Activated gamma-delta T cell (primary cell): Measurements from ENCODE around the gene PRSS53.

ENCODE experiments used
- DNase-seq: peaks from one replicate; lab custom pipeline; 2025; lab: John Stamatoyannopoulos, UW

The PRSS53 gene

DNA sequence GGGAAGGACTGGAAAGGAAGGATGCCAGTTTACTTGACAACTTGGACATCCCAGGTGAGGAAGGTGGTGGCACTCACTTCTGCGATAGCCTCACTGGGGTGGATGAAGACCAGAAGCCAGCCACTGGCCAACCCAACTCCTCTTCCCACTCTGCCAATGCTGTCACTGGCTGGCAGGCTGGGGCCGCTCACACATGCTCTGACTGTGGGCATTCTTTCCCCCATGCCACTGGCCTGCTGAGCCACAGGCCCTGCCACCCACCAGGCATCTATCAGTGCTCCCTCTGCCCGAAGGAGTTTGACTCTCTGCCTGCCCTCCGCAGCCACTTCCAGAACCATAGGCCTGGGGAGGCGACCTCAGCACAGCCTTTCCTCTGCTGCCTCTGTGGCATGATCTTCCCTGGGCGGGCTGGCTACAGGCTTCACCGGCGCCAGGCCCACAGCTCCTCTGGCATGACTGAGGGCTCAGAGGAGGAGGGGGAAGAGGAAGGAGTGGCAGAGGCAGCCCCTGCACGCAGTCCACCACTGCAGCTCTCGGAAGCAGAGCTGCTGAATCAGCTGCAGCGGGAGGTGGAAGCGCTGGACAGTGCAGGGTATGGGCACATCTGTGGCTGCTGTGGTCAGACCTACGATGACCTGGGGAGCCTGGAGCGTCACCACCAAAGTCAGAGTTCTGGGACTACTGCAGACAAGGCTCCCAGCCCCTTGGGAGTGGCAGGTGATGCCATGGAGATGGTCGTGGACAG is 10.0 kb downstream of the PRSS53 start:
- no peak for DNase-seq

DNA sequence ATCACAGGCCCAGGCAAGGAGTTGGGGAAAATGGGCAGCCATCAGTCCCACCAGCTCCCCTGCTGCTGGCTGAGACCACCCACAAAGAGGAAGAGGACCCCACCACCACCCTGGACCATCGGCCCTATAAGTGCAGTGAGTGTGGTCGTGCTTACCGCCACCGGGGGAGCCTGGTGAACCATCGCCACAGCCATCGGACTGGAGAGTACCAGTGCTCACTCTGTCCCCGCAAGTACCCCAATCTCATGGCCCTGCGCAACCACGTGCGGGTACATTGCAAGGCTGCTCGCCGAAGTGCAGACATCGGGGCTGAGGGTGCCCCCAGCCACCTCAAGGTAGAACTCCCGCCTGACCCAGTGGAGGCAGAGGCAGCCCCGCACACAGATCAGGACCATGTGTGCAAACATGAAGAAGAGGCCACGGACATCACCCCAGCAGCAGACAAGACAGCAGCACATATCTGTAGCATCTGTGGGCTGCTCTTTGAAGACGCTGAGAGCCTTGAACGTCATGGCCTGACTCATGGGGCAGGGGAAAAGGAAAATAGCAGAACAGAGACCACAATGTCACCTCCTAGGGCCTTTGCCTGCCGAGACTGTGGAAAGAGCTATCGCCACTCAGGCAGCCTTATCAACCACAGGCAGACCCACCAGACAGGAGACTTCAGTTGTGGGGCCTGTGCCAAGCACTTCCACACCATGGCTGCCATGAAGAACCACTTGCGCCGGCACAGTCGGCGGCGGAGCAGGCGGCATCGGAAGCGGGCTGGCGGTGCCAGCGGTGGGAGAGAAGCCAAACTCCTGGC is 10.9 kb downstream of the PRSS53 start:
- no peak for DNase-seq

DNA sequence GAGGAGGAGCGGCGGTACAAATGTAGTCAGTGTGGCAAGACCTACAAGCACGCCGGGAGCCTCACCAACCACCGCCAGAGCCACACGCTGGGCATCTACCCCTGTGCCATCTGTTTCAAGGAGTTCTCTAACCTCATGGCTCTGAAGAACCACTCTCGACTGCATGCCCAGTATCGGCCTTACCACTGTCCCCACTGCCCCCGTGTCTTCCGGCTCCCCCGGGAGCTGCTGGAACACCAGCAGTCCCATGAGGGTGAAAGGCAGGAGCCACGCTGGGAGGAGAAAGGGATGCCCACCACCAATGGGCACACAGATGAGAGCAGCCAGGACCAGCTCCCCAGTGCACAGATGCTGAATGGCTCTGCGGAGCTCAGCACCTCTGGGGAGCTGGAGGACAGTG is 11.7 kb downstream of the PRSS53 start:
- no peak for DNase-seq

DNA sequence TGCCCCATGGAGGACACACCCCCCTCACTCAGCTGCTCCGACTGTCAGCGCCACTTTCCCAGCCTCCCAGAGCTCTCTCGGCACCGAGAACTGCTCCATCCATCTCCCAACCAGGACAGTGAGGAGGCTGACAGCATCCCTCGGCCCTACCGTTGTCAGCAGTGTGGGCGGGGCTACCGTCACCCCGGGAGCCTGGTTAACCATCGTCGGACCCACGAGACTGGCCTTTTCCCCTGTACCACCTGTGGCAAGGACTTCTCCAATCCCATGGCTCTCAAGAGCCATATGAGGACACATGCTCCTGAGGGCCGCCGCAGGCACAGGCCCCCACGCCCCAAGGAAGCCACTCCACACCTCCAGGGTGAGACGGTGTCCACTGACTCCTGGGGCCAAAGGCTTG is 12.4 kb downstream of the PRSS53 start:
- no peak for DNase-seq

DNA sequence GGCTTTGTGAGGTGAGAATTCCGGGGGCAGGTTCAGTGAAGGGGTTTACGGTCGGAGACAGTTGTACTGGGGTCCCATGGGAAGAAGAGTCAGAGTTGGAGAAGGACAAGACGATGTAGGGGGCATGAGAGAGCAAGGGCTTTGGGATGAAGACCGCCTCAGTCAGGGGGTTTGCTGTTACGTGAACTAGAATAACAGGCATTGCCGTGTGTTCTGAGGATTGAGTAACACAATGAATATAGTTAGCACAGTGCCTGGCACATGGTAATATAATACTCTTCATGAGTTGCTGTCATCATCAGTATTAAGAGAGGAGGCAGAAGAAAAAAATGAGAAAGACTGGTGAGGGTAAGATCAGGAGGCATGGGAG is 13.9 kb downstream of the PRSS53 start:
- DNase-seq, result no peak

DNA sequence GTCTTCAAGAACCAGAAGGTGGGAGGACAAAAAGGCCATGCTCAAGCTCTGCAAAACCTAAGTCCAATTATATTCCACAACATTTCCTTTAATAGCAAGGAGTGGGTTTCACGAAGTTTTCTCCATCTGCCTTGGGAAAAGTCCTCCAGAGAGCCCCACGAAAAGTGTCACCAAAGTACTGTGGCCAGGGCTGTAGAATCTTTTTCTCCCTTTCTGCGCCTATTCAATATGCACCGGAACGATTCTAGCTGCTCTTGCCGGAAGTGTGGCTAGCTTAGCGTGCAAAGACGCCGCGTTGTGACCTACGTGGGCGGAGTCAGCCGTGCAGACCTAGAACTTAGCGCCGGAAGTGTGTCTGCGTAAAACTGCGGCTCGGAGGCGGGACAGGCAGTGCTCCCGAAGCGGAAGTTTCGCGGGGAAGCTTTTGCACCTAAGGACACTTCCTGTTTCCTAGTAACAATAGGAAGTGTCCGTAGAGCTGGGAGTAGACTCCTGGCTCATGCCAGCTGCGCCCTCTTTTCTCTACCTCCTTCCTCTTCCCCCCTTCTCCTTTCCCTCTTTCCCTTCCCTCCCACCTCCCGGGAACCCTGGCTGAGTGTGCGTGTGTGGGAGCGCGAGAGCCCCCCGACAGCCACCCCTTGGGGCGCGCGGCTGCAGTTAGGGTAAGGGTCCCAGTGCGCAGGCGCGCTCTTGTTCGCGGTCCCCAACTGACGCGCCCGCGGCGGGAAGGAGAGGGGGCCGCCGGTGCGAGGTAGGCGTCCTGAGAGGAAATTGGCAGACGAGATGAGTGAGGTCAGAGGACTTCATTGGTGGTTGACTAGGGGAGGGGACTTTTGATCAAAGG is 14.6 kb downstream of the PRSS53 start, which contains the start of the genes ZNF646 and ZNF668:
Gene ZNF646, plus strand, starts transcription at position 453 of the 844 bp plus-strand sequence. CDS start 1,903 bp downstream, outside the sequence.
Gene ZNF668, minus strand, starts transcription at position 271 of the 844 bp plus-strand sequence. CDS start 9,781 bp downstream, outside the sequence.
- DNase-seq, result peak; percentile 79

DNA sequence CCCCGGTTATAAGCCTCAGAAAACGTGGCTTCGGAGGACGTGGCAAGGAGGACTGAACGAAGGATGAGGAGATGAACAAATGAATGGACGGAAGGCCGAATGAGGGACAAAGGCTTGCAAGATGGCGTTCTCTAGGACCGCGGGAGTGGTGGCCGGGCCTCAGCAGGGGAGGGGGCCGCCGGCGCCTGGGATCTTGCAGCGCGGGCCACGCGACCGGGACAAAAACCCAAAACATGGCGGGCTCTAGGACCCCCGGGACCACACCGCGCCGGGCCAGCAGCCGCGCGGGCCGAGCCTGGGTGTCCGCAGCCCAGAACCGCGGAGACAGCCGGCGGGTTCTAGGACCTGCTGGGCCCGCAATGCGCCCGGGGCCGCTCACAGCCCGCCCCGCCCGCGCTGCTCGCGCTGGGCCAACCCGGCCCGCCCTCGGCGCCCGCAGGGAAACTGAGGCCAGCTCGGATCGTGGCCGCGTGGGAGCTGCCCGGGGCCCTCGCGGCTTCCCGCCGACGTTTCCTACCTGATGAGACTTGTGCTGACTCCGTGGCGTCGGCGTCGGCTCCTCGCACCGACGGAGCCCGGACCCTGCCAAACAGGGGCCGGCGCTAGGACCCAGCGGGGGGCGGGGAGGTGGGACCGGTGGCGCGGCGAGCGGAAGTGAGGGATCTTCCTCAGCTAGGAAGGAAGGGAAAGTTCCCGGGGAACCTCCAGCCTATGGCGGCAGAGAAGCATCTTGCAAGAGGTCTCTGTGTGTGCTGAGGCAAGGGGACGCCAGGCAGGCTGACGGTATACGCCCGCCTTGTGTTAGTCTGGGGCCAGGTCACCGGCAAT is 15.4 kb downstream of the PRSS53 start:
- DNase-seq, result peak; percentile 87

DNA sequence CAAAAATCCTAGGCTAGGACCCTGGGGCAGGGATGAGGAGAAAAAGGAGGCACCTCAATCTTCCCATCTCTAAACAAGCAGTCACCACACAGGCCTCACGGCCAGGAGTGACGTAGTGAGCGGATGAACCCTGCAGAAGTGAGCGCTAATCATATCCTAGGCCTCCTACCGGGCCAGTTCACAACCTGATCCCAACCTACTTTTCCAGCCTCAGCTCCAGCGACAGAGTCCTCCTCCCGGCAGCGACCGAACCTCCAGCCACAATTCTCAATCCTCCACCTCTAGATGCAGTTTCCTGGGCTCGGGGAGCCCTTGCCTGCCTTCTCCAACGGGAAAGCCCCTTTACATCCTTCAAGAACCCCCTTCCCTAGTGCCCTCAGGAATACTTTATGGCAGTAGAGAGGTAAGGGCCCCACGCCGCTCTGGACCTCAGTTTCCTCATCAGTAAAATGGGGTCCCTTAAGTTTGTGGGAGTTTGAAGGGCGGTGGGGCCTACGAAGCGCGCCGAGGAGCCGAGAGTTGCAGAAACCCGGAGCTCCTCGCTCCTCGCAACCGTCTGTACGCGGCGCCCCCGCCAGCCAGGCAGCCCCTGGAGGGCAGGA is 16.1 kb downstream of the PRSS53 start:
- no peak for DNase-seq

DNA sequence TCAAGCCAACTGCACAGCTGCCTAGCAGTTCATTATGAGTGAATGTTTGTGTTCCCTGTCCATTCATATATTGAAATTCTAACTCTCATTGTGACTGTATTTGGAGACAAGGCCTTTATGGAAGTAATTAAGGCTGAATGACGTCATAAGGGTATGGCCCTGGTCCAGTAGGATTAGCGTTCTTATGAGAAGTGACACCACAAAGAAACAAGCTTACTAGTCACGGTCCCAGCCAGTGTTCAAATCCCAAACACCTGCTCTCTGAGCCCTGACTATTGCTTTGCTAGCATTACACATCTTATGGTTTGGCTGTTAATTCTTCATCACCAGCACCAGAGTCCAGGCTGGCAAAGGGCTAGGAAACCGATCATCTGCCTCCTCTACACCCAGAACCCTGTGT is 16.9 kb downstream of the PRSS53 start:
- DNase-seq, result no peak

DNA sequence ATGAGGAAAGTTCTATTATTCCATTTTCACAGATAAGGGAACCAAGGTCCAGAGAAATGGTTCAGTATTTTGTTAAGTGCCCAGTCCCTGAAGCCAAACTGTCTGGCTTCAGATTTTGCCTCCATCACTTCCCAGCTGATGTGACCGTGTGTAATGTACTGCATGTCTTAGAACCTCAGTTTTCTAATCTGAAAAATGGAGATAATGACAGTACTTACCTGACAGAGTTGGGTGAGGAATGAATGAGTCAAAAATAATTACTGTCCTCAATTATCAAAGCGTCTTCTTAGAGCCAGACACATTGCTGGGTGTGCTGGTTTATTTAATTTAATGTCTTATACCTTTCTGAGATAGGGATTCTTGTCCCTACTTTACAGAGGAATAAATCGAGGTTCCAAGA is 21.4 kb downstream of the PRSS53 start:
- DNase-seq, result no peak

DNA sequence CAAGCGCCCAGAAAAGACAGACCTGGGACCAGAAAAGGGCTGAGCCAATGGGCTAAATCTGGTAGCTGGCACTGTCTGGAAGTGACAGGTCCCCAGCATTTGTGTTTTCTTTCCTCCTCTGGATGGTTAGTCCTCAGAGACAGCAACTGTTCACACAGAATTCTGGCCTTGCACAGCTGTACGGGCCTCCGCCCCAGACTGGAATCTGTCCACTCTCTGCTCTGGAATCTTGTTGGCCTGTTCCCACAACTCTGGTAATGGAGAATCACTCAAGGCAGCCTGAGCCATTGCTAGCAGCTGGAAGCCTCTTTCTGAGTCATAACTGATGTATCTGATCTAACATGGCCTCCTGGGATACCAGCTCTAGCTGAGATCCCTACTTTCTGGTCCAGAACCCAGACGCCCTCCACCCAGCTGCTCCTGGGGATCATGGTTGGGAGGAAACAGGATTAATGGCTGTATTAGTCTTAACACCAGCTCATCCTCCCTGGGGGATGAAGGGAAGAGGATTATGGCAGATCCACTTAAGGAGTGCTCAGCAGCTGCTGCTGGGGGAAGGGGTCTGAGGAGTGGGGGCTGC is 23.8 kb downstream of the PRSS53 start:
- DNase-seq, result no peak

DNA sequence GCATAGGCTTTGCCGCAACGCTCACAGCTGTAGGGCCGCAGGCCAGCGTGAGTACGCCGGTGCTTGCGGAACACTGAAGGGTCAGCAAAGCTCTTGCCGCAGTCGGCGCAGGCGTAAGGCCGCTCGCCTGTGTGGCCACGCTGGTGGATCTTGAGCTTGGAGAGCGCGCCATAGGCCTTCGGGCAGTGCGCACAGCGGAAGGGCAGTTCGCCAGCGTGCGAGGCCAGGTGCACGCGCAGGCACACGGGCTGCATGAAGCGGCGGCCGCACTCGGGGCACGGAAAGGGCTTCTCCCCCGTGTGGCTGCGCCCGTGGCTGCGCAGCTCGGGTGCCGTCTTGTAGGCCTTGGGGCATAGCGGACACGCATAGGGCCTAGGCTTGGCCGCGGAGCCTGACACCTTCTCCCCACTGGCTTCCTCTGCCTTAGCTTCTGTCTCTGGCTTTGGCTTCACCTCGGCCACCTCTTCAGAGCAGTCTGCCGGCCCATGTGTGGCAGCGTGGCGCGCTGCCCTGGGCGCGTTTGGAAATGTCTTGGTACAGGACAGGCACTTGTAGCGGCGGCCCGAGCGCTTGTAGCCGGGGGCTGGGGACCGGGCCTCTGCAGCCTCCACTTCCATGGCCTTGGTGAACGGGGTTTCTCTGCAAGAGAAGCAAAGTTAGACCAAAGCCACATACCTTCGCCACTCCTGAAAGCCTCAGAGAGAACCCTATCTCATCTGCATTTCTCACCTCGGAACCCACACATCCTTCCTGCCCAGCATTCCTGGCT is 24.7 kb downstream of the PRSS53 start:
- DNase-seq, result peak; percentile 45

DNA sequence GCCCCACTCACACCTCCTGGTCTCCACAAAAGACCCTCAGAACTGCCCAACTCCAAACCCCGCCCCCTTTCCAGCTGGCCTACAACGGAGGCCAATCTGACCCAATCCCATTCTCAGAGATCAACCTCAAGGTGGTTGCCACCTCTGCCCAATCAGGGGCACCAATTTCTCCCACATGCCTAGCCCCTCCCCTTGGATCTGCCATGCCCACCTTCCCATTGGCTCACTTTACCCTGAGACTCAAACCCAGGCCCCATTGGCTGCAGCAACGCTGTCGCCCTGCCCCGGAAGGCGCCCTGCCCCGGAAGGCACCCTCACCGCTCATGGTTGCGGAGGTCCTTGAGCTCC is 25.3 kb downstream of the PRSS53 start:
- DNase-seq, result no peak

DNA sequence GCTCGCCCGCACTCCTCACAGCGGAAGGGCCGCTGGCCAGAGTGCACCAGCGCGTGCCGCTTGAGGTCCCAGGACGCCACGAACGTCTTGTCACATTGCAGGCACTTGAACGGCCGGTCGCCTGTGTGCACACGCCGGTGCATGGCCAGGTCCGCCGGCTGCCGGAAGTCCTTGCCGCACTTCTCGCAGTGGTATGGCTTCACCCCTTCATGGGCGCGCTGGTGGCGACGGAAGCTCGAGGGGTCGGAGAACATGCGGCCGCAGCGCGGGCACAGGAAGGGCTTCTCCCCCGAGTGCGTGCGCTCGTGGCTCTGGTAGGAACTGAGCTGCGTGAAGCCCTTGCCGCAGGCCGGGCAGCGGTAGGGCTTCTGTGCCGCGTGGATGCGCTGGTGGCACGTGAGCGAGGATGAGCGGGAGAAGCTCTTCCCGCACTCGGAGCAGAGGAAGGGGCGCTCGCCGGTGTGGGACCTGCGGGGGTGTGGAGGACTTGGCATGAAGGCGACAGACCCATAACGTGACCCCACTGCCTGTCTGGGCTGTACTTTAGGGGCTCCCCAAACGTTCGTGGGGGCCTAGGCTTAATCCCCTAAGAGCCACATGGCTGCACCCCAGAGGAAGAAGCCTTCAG is 26.8 kb downstream of the PRSS53 start:
- DNase-seq, result no peak

DNA sequence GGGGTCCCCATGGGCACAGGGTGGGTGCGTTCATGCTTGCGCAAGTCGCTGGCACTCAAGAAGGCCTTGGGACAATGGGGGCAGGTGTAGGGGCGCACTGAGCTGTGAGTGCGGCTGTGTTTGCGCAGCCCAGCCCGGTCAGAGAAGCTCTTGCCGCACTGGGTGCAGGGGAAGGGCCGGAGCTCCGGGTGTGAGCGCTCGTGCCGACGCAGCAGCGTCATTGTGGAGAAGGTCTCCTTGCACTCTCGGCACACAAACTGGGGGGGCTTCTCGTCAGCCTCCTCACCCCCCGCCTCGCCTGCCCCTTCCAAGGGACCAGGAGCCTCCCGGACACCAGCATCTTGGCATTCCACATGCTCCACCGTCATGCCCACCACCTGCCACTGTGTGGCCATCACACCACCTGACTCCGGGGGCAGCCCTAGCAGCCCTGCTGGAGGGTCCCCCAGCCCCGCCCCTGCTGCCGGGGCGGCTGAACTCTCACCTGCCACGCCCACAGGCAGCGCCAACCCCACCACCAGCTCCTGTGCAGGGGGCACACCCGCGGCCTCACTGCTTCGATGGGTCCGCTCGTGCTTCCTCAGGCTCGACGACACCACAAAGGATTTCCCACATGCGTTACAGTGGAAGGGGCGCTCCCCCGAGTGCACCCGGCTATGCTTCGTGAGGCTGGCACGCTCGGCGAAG is 27.5 kb downstream of the PRSS53 start:
- no peak for DNase-seq

DNA sequence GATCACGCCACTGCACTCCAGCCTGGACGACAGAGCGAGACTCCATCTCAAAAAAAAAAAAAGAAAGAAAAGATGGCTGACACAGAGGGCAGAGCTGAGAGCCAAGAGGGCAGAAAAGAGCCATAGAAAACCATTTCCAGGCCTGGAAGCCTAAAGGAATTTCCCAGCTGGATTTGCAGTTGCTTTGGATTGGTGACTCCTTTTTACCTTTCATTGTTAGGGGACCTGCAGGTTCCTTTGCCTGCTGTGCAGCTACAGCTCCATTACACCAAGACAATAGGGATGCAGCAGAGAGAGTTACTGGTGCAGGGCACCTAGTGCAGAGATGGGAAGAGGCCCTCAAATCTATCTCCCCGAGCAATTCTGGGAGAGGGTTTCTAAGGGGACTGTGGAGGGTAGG is 33.1 kb downstream of the PRSS53 start:
- no peak for DNase-seq

DNA sequence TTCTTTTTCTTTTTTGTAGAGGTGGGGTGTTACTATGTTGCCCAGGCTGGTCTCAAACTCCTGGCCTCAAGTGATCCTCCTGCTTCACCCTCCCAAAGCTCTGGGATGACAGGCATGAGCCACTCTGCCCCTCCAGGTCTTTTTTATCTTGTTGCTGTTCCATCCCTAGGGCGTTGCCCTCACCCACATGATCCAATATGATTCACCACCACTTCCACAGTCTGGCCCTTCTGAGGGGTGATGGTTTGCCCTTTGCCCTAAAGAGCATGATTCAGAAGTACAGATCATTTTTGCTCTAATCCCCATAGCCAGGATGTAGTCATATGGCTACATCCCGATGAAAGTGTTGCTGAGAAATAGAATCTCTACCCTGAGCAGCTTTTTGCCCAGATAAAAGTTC is 36.6 kb downstream of the PRSS53 start:
- DNase-seq, result no peak

DNA sequence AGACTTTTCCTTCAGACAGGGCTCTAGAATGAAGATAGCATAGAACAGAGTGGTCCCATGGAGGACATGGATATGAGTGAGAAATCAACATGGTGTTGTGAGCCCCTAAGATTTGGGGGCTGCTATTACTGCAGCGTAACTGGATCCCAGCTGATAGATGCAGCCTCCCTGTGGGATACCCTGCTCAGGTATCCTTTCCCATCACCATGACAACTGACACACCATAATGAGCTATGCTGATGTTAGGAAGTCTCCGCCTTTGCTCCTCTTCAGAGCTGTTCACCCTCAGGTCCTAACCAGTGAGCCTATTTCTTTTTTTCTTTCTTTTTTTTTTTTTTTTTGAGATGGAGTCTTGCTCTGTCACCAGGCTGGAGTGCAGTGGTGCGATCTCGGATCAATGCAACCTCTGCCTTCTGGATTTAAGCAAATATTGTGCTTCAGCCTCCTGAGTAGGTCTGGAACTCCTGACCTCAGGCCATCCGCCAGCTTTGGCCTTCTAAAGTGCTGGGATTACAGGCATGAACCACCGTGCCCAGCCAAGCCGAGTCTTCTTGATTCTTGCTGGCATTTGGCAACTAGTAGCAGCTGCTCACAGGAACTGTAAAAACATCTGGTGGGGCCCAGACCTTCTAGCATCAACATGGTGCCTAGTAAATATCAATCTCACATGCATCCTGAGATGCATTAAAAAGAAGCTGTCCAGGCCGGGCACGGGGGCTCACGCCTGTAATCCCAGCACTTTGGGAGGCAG is 38.3 kb downstream of the PRSS53 start:
- DNase-seq, result no peak
